ENCODE results near the gene DTX2.
"Not testable (repeated sequence)": the region's sequence is repeated elsewhere in the genome, so short reads cannot be mapped to it uniquely, and the experiment has no call there.

DTX2 gene

GRCh38 chr7:76497918-76498582 lies 36.5 kb downstream of the DTX2 start:
- not testable (repeated sequence) for DNase-seq

GRCh38 chr7:76498583-76499200 lies 37.2 kb downstream of the DTX2 start:
- DNase-seq: not testable (repeated sequence)

- DNase-seq: not testable (repeated sequence)
Observed at GRCh38 chr7:76499201-76499923, 37.9 kb downstream of the DTX2 start.

- not testable (repeated sequence) for DNase-seq
Observed at GRCh38 chr7:76499924-76500241, 38.4 kb downstream of the DTX2 start.

- not testable (repeated sequence) for DNase-seq
Observed at GRCh38 chr7:76502224-76502623, 40.7 kb downstream of the DTX2 start.

- not testable (repeated sequence) for DNase-seq
Observed at GRCh38 chr7:76502836-76503235, 41.3 kb downstream of the DTX2 start.

GRCh38 chr7:76503244-76503643 lies 41.7 kb downstream of the DTX2 start:
- not testable (repeated sequence) for DNase-seq

GRCh38 chr7:76504351-76505167 lies 43.0 kb downstream of the DTX2 start:
- DNase-seq: not testable (repeated sequence)

- no peak for DNase-seq
Observed at GRCh38 chr7:76505168-76506080, 43.9 kb downstream of the DTX2 start.

- DNase-seq: no peak
Observed at GRCh38 chr7:76506081-76506440, 44.6 kb downstream of the DTX2 start.

- DNase-seq: not testable (repeated sequence)
Observed at GRCh38 chr7:76506643-76507042, 45.1 kb downstream of the DTX2 start.

- DNase-seq: no peak
Observed at GRCh38 chr7:76507723-76508406, 46.4 kb downstream of the DTX2 start.

GRCh38 chr7:76509931-76510877 lies 48.7 kb downstream of the DTX2 start, which contains the start of gene UPK3B:
Gene UPK3B (plus strand): TSS chr7:76510552. CDS start chr7:76510653, 101 bp downstream.
- no peak for DNase-seq

- DNase-seq: not testable (repeated sequence)
Observed at GRCh38 chr7:76511200-76511910, 49.8 kb downstream of the DTX2 start.

- DNase-seq: not testable (repeated sequence)
Observed at GRCh38 chr7:76511911-76512885, 50.7 kb downstream of the DTX2 start.

- no peak for DNase-seq
Observed at GRCh38 chr7:76512941-76513816, 51.7 kb downstream of the DTX2 start.
